PC-9 (cell line): ENCODE measurements around the gene KRT35.

Experiments used
- CTCF ChIP-seq: fragments of 200-600 bp; sonication (generic); conservative IDR thresholded peaks from 2 replicates; pipeline ENCODE4 v1.6.1; 2017; ENCODE audit warnings: mixed run types, antibody characterized with exemption, mild to moderate bottlenecking, moderate library complexity
- EZH2 ChIP-seq: fragments of 200-600 bp; sonication (generic); IDR thresholded peaks from 2 replicates; pipeline ENCODE4 v1.8.0; 2017; ENCODE audit warnings: antibody characterized with exemption, low read depth

GRCh38 chr17:41518789-41519449 lies 38.0 kb upstream of the KRT35 start, which contains the start of gene KRT15:
- TF ChIP-seq CTCF (no peak; the same call in 1 of the 2 replicates), EZH2 (no peak)
